GM20431 (cell line): ENCODE measurements around the gene SLC9A3.

Experiments used
- in situ Hi-C: fragments of 300-500 bp; cut with MseI, MboI; formaldehyde crosslinking; loops from one replicate; pipeline ENCODE4 v1.15.0; 2020; ENCODE audit warnings: low sequenced_read_pairs; ENCODE audit not compliant: unreplicated experiment

SLC9A3 gene

GRCh38 chr5:468401-468800, 55.8 kb downstream of the SLC9A3 start:
- in situ Hi-C loops = no loop called here

- in situ Hi-C loops = no loop called here
Observed at GRCh38 chr5:466661-467310, 57.5 kb downstream of the SLC9A3 start.

GRCh38 chr5:465591-466403, 58.5 kb downstream of the SLC9A3 start:
- in situ Hi-C loops = no loop called here

GRCh38 chr5:464843-465590, 59.2 kb downstream of the SLC9A3 start:
- in situ Hi-C loops = no loop called here

GRCh38 chr5:464446-464842, 59.8 kb downstream of the SLC9A3 start:
- in situ Hi-C loops = no loop called here

GRCh38 chr5:463952-464351, 60.3 kb downstream of the SLC9A3 start:
- in situ Hi-C loops = no loop called here

GRCh38 chr5:463301-463700, 60.9 kb downstream of the SLC9A3 start:
- in situ Hi-C loops = no loop called here

GRCh38 chr5:462051-462481, 62.2 kb downstream of the SLC9A3 start:
- in situ Hi-C loops = no loop called here

- in situ Hi-C loops = no loop called here
Observed at GRCh38 chr5:460273-460625, 64.0 kb downstream of the SLC9A3 start.

- in situ Hi-C loops = no loop called here
Observed at GRCh38 chr5:459562-460272, 64.5 kb downstream of the SLC9A3 start.

- in situ Hi-C loops = no loop called here
Observed at GRCh38 chr5:458547-459353, 65.5 kb downstream of the SLC9A3 start.

- in situ Hi-C loops = no loop called here
Observed at GRCh38 chr5:457195-457961, 66.9 kb downstream of the SLC9A3 start.

- in situ Hi-C loops = no loop called here
Observed at GRCh38 chr5:456351-457194, 67.7 kb downstream of the SLC9A3 start.

- in situ Hi-C loops = no loop called here
Observed at GRCh38 chr5:455806-456205, 68.4 kb downstream of the SLC9A3 start.

GRCh38 chr5:454936-455335, 69.3 kb downstream of the SLC9A3 start:
- in situ Hi-C loops = no loop called here

GRCh38 chr5:453725-454481, 70.3 kb downstream of the SLC9A3 start:
- in situ Hi-C loops = no loop called here

GRCh38 chr5:452978-453710, 71.1 kb downstream of the SLC9A3 start:
- in situ Hi-C loops = no loop called here
